ENCODE results near the gene GAL3ST2. TPM values are rescaled to one million over a fixed set of nuclear protein-coding genes. Genes with fewer than 3 reads are reported as not detected.

GAL3ST2 gene
- total and polyA plus RNA-seq, 12 donors, result 0.16 to 1.8 (median 0.61) TPM; not detected in 4

DNA sequence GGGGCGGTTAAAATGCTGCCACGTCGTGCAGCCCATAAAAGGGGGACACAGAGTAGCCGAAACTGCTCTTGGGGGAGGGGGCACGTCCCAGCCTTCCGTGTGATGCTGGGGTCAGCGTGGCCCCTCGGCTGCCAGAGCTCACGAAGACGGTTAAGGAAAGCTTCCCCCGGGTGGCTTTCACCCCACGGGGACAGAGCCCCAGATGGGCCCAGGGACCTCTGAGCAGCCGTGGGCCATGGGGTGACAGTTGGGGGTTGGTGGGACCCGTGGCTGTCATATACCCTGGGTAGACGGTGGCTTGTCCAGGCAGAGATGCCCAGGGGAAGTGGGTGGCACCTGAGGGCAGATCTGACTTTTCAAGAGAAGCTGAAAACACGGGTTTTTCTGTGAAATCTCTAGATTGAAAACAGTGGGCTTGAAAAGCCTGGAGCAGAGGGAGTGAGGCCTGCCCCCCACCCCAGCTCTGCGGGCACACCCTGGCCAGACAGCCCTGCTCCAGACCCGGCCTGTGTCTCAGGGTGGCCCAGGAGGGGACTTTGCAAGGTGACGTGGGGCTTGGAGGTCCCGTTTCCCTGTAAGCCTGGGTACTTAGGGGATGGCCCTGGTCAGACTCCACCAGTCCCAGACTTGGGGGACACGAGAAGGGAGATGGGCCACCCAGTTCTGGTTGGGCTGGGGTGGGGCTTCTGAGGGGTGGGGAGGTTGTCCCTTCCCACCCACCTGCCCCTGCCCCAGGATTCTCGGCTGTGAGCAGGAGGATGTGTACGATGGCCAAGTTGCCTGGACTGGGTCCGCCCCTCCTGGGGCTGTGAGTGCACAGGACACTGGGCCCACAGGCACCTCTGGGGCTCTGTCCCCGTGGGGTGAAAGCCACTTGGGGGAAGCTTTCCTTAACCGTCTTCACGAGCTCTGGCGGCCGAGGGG lies 33.0 kb downstream of the GAL3ST2 start:
- Histone ChIP-seq H3K4me3 (no peak overlapping the region), H3K36me3 (replicated peaks in 1 of 2) (no peaks in the 10 kb centered on the region), H3K27me3 (peaks cover 2% of the 10 kb centered on the region), H3K9me3 (replicated peaks in 1 of 3) (no peaks in the 10 kb centered on the region), H3K27ac (no peak overlapping the region), H3K4me1 (replicated peaks in 1 of 2) (peaks cover 1 to 4% of the 10 kb centered on the region in 2 donors)
- no peak for DNase-seq
- WGBS, 4 donors, result 77 to 86% (median 84%) methylated on average over 24 to 29 of the region's 29 CpGs
- intact Hi-C loops (cut with DNase I), result no loop called here
- no peak for TF ChIP-seq POLR2A (IDR thresholded peaks at IDR 0.05)
- TF ChIP-seq, protein P1, sequence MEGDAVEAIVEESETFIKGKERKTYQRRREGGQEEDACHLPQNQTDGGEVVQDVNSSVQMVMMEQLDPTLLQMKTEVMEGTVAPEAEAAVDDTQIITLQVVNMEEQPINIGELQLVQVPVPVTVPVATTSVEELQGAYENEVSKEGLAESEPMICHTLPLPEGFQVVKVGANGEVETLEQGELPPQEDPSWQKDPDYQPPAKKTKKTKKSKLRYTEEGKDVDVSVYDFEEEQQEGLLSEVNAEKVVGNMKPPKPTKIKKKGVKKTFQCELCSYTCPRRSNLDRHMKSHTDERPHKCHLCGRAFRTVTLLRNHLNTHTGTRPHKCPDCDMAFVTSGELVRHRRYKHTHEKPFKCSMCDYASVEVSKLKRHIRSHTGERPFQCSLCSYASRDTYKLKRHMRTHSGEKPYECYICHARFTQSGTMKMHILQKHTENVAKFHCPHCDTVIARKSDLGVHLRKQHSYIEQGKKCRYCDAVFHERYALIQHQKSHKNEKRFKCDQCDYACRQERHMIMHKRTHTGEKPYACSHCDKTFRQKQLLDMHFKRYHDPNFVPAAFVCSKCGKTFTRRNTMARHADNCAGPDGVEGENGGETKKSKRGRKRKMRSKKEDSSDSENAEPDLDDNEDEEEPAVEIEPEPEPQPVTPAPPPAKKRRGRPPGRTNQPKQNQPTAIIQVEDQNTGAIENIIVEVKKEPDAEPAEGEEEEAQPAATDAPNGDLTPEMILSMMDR (IDR thresholded peaks at IDR 0.05), result no peak

DNA sequence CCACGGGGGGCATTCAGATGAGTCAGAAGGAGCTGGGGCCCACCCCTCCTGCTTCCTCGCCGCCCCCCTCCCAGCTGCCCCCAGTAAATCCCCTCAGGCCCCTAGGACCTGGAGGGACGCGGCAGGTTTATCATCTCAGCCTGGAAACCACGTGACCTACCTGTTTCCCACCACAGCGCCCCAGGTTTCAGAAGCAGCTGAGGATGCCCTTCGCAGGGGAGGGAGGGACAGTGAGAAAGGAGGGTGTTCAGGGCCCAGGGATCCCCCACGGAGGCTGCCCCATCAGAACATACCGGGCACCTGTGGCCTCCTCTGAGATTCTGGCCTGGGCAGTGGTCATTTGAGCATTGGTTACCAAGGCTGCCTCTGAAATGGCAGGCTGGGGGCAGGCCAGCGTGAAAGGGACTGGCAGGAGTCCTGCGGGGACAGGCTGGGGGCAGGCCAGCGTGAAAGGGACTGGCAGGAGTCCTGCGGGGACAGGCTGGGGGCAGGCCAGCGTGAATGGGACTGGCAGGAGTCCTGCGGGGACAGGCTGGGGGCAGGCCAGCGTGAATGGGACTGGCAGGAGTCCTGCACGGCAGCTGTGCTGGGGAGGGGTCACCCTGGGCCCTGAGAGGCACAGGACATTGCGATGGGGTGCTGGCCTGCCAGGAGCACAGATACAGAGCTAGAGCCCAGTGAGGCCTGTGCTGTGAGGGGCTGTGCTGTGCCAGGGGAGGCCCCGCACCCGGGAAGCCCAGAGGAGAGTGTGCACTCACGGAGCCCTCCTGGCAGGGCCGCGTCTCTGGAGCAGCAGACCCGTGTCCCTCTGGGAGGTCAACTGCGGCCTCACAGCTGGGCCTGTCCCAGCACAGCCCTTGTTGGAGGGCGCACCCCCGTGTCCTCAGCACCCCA lies 33.9 kb downstream of the GAL3ST2 start:
- H3K27ac ChIP-seq, result peak overlapping the region in 1 of 5 donors; percentile 16
- H3K4me1 ChIP-seq (replicated peaks in 1 of 2), result no peaks in the 10 kb centered on the region
- H3K4me3 ChIP-seq, result no peak overlapping the region
- no peaks in the 10 kb centered on the region for H3K36me3 ChIP-seq (replicated peaks in 1 of 2)
- TF ChIP-seq, protein P1 (IDR thresholded peaks at IDR 0.05), result no peak
- no peak for TF ChIP-seq POLR2A (IDR thresholded peaks at IDR 0.05)
- intact Hi-C loops (cut with DNase I), result no loop called here
- peak in 1 of 7 donors; percentile 40 for DNase-seq
- no peaks in the 10 kb centered on the region for H3K27me3 ChIP-seq
- WGBS, 4 donors, result 72 to 84% (median 80%) methylated on average over 9 to 27 of the region's 28 CpGs
- no peaks in the 10 kb centered on the region for H3K9me3 ChIP-seq (replicated peaks in 1 of 3)

DNA sequence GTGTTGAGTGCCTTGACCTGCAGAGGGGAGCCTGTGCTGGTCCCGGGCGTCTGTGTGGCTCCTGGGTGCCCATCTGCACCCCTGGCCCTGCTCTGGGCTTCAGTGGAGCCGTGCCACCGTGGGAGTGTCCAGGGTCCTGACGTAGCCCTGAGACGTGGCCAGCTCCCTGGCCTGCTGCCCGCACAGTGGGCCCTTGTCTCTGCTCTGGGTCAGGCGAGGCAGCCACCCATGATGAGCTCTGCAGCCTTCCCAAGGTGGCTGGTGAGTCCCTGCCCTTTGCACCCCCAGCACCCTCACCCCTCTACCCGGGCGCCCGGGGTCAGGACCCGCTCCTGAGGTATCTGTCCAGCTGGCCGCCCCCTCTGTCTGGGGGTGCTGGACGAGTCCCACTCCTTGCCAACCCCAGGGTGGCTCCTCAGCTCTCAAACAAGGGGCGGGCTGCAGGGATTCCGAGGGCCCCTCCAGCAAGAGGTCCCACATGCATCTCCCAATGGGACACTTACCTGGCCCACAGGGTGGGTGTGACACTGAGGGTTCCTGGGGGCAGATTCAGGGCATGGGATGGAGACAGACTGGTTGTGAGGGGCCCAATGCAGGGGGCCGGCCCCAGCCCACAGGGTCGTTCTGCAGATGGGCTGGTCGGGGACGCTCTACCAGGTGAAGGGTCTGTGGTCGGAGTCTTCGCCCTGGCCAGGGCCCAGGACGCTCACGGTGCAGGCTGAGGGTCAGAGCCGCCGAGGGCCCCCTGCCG lies 34.8 kb downstream of the GAL3ST2 start:
- Histone ChIP-seq H3K27me3 (no peaks in the 10 kb centered on the region), H3K4me1 (replicated peaks in 1 of 2) (no peaks in the 10 kb centered on the region), H3K27ac (no peak overlapping the region), H3K36me3 (replicated peaks in 1 of 2) (no peaks in the 10 kb centered on the region), H3K4me3 (no peak overlapping the region), H3K9me3 (replicated peaks in 1 of 3) (no peaks in the 10 kb centered on the region)
- intact Hi-C loops (cut with DNase I), result no loop called here
- peak in 4 of 7 donors; percentile 15 to 61 (median 36) for DNase-seq
- no peak for TF ChIP-seq POLR2A (IDR thresholded peaks at IDR 0.05)
- TF ChIP-seq, protein P1 (IDR thresholded peaks at IDR 0.05), result no peak
- WGBS, 4 donors, result 86 to 94% (median 87%) methylated on average over 3 to 27 of the region's 27 CpGs

Measured in adrenal gland (tissue), 12 donors.